Measurements from ENCODE around the gene CLPTM1. TPM values are rescaled to one million over a fixed set of nuclear protein-coding genes. Genes with fewer than 3 reads are reported as not detected.

Gene CLPTM1
- polyA plus RNA-seq, 1 donor from 2014 or later, result 15.3 TPM

DNA sequence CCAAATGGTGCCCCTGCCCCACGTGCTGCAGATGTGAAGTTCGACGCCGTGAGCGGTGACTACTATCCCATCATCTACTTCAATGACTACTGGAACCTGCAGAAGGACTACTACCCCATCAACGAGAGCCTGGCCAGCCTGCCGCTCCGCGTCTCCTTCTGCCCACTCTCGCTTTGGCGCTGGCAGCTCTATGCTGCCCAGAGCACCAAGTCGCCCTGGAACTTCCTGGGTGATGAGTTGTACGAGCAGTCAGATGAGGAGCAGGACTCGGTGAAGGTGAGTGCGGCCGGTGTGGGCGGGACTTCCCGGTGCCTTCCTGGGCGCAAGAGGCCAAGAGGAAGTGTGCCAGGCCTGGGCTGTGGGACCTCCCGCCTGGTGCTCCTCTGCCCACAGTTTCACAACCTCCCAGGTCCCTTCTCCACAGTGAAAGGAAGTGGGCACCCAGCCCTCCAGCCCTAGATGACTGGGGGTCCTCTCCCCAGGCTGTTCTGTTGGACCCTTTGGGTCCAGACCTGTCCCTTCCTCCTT, 32.0 kb downstream of the CLPTM1 start:
- no peak overlapping the region for H3K27ac ChIP-seq (ENCODE audit: low read length)
- H4K20me1 ChIP-seq (ENCODE audit: insufficient read depth), result no peaks in the 10 kb centered on the region
- no peaks in the 10 kb centered on the region for H3F3A ChIP-seq (ENCODE audit: insufficient read depth, low read length, poor library complexity, severe bottlenecking)
- H3K4me3 ChIP-seq (ENCODE audit: low read length), result no peak overlapping the region
- no peaks in the 10 kb centered on the region for H3K27me3 ChIP-seq (ENCODE audit: insufficient read depth, low read depth, low read length)
- no peaks in the 10 kb centered on the region for H3K36me3 ChIP-seq (ENCODE audit: insufficient read depth, low read length)
- no peak for TF ChIP-seq RAD21 (conservative IDR thresholded peaks at IDR 0.05)
- no peak for TF ChIP-seq CTCF (IDR thresholded peaks at IDR 0.05; ENCODE audit: poor library complexity, severe bottlenecking)
- no peak for TF ChIP-seq EP300 (conservative IDR thresholded peaks at IDR 0.05; ENCODE audit: poor library complexity, severe bottlenecking)
- TF ChIP-seq MXI1 (conservative IDR thresholded peaks at IDR 0.05; ENCODE audit: poor library complexity, severe bottlenecking), result no peak
- no peak for TF ChIP-seq SMC3 (conservative IDR thresholded peaks at IDR 0.05; ENCODE audit: poor library complexity)
- no peak for TF ChIP-seq REST (IDR thresholded peaks at IDR 0.05; ENCODE audit: borderline replicate concordance)
- TF ChIP-seq EZH2 (IDR thresholded peaks at IDR 0.05; ENCODE audit: borderline replicate concordance, insufficient read depth, low read length, poor library complexity, severe bottlenecking), result no peak
- H3K4me2 ChIP-seq (ENCODE audit: low read length), result no peak overlapping the region
- H2AFZ ChIP-seq (ENCODE audit: low read depth, low read length), result no peak overlapping the region
- H3K9ac ChIP-seq (ENCODE audit: low read length), result no peak overlapping the region
- H3K79me2 ChIP-seq (replicated peaks; ENCODE audit: insufficient read depth, low read length), result no peaks in the 10 kb centered on the region
- H3K9me3 ChIP-seq (ENCODE audit: low read length), result no peaks in the 10 kb centered on the region
- H3K9me2 ChIP-seq (ENCODE audit: insufficient read depth, low read length), result no peaks in the 10 kb centered on the region

- no peaks in the 10 kb centered on the region for H3K9me3 ChIP-seq (ENCODE audit: low read length)
- no peaks in the 10 kb centered on the region for H3K79me2 ChIP-seq (replicated peaks; ENCODE audit: insufficient read depth, low read length)
- H3F3A ChIP-seq (ENCODE audit: insufficient read depth, low read length, poor library complexity, severe bottlenecking), result no peaks in the 10 kb centered on the region
- H3K9me2 ChIP-seq (ENCODE audit: insufficient read depth, low read length), result no peaks in the 10 kb centered on the region
- H4K20me1 ChIP-seq (ENCODE audit: insufficient read depth), result no peaks in the 10 kb centered on the region
- no peak overlapping the region for H2AFZ ChIP-seq (ENCODE audit: low read depth, low read length)
- H3K36me3 ChIP-seq (ENCODE audit: insufficient read depth, low read length), result no peaks in the 10 kb centered on the region
- H3K4me3 ChIP-seq (ENCODE audit: low read length), result no peak overlapping the region
- no peak overlapping the region for H3K4me2 ChIP-seq (ENCODE audit: low read length)
- TF ChIP-seq EZH2 (IDR thresholded peaks at IDR 0.05; ENCODE audit: borderline replicate concordance, insufficient read depth, low read length, poor library complexity, severe bottlenecking) (no peak), MXI1 (conservative IDR thresholded peaks at IDR 0.05; ENCODE audit: poor library complexity, severe bottlenecking) (no peak), EP300 (conservative IDR thresholded peaks at IDR 0.05; ENCODE audit: poor library complexity, severe bottlenecking) (no peak), RAD21 (conservative IDR thresholded peaks at IDR 0.05) (no peak), REST (IDR thresholded peaks at IDR 0.05; ENCODE audit: borderline replicate concordance) (no peak), POLR2AphosphoS5 (IDR thresholded peaks at IDR 0.05) (no peak), SMC3 (conservative IDR thresholded peaks at IDR 0.05; ENCODE audit: poor library complexity) (no peak), CTCF (IDR thresholded peaks at IDR 0.05; ENCODE audit: poor library complexity, severe bottlenecking) (no peak), TAF1 (IDR thresholded peaks at IDR 0.05; ENCODE audit: low read depth) (no peak)
- no peak overlapping the region for H3K9ac ChIP-seq (ENCODE audit: low read length)
- H3K27me3 ChIP-seq (ENCODE audit: insufficient read depth, low read depth, low read length), result no peaks in the 10 kb centered on the region
- no peak overlapping the region for H3K27ac ChIP-seq (ENCODE audit: low read length)
Measured at GRCh38 chr19:44988273-44988672, 33.1 kb downstream of the CLPTM1 start.
